Fibroblast of skin of back (primary cell): ENCODE results near the gene C9orf72.
"Not testable (repeated sequence)": the region's sequence is repeated elsewhere in the genome, so short reads cannot be mapped to it uniquely, and the experiment has no call there.

ENCODE experiments used
- DNase-seq: peaks from one replicate; pipeline ENCODE4 v3.0.0-alpha.2; 2013

C9orf72 gene

GRCh38 chr9:27510780-27511179, 62.5 kb downstream of the C9orf72 start:
- no peak for DNase-seq

GRCh38 chr9:27506981-27507380, 66.3 kb downstream of the C9orf72 start:
- no peak for DNase-seq

- no peak for DNase-seq
Observed at GRCh38 chr9:27505744-27506161, 67.5 kb downstream of the C9orf72 start.

- no peak for DNase-seq
Observed at GRCh38 chr9:27504259-27504658, 69.0 kb downstream of the C9orf72 start.

- no peak for DNase-seq
Observed at GRCh38 chr9:27503623-27504022, 69.7 kb downstream of the C9orf72 start.

- DNase-seq: not testable (repeated sequence)
Observed at GRCh38 chr9:27500902-27501301, 72.4 kb downstream of the C9orf72 start.

- peak; percentile 41 for DNase-seq
Observed at GRCh38 chr9:27499451-27499850, 73.8 kb downstream of the C9orf72 start.

GRCh38 chr9:27497883-27498417, 75.3 kb downstream of the C9orf72 start:
- DNase-seq: no peak
